ELF-1 (cell line): ENCODE results near the gene NR3C2.
"Not testable (repeated sequence)": the region's sequence is repeated elsewhere in the genome, so short reads cannot be mapped to it uniquely, and the experiment has no call there.

Experiments
- DNase-seq: peaks from one replicate; pipeline ENCODE4 v3.0.0-alpha.2; 2016; ENCODE audit warnings: low read depth, low spot score

NR3C2 gene

DNA sequence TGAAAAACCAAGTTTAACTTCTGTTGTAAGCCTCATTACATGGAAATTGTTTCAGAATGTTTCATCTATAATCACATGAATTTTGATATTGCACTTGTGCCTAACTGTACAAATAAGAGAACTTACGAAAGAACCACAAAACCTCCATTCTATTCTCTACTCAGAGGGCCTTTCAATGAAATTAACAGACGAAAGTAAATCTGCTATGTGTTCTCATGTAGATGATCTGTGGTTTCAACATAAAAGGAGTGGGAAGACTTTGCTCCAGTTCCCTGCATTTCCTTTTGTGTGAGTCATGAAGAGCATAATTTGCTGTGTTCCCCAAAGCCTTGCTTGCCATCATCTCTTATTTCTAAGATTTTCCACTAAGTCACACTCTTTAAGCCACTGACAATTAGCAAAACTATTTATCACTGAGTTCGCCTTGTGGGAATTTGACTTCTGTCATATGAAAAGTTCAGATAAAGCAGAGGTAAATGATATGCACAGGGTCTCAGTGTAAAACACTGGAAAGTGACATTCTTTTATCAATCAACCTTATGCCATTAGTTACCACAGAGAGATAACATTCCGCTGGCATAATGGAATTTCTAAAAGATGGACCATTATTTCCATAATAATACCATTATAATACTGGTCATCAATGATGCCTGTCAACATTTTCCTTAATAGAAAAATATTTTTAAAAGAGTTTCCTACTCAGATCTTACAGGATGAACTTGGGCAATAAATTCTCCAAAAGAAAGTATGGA lies 329.8 kb downstream of the NR3C2 start:
- DNase-seq: no peak

- no peak for DNase-seq
Measured at GRCh38 chr4:148110169-148110568, 332.0 kb downstream of the NR3C2 start.

DNA sequence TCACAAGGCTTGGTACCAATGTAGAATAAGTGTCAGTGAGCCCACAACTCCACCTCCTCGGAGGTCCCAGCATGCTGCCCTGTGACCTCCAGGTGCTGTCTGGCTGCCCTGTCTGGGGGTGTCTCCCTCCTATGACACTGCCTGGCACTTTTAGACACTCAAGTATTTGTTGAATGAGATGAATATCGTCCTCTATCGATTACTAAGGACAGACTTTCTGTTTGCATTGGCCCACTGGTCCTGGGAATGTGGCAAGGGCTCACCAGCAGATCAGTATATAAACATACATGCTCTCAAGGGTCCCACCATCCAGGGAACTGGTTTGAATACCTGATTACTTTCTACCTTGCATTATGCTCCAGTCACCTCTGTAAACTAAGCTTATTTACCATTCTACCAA lies 333.0 kb downstream of the NR3C2 start:
- DNase-seq: no peak

DNA sequence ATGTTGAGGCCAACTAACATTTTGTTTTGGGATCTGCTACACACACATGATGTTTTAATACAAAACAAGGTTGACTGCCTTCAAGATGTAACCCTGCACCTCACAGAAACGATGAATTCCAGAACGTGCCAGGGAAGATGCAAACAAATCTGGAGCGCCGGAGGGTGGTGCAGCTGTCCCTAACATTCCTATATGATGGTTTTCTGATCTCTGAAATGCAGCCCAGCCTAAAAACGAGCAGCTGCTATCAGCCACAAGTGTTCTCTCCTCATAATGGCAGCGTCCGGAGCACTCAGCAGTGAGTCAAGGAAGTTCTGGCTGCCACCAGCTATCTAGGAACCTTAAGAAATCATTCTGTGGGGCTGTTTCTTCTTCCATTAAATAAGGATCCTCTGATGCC lies 333.4 kb downstream of the NR3C2 start:
- DNase-seq: no peak

GRCh38 chr4:148103597-148104355 lies 338.4 kb downstream of the NR3C2 start:
- DNase-seq: no peak

- DNase-seq: no peak
Measured at GRCh38 chr4:148101790-148102189, 340.4 kb downstream of the NR3C2 start.

- DNase-seq: no peak
Measured at GRCh38 chr4:148101235-148101634, 341.0 kb downstream of the NR3C2 start.

DNA sequence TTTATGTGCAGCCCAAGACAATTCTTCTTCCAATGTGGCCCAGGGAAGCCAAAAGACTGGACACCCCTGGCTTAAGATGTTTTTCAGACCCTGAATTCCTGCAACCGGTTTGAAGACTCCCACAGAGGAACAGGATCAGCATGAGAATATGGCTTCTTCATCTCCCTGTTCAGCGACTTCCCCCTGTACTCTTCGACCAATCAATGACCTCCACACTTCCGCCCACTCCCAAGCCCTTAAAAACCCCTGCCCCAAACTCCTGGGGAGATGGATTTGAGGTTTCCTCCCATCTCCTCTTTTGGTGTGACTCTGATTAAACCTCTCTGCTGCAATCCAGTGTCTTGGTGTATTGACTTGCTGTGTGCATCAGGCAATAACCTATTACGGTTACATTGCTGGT lies 344.4 kb downstream of the NR3C2 start:
- DNase-seq: no peak

GRCh38 chr4:148095346-148095923 lies 346.8 kb downstream of the NR3C2 start:
- DNase-seq: no peak

GRCh38 chr4:148094149-148094548 lies 348.1 kb downstream of the NR3C2 start:
- no peak for DNase-seq

- no peak for DNase-seq
Measured at GRCh38 chr4:148093065-148093464, 349.1 kb downstream of the NR3C2 start.

DNA sequence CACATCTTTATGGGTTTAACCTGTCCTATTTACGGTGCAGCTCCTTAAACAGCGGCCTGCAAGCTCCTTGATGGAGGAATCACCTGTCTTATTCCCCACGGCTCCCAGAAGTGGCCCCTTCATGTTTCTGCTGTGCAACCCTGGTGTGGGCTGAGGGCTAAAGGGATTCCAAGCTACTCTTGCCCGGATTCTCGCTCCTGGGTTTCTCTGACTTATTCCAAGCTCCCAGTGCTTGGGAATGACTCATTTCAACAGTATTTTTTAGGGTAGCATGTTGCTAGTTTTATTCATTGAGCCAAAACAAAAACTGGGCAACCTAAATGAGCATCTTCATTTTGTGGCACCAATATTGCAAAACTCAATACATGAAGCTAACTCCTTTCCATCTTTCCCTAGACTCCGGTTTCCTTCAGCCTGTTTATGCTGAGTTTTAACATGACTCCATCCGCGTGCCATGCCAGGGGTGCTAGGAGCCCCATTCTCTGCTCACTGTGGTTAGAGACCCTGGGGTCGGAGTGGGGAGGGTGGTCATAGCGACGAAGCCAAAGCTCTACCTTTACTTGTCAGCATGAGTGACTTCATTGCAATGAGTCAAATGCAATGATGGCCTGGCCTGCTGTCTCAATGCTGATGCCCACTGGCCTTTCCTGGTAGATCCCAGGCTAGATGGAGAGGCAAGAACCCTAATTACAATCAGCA lies 349.7 kb downstream of the NR3C2 start:
- no peak for DNase-seq

DNA sequence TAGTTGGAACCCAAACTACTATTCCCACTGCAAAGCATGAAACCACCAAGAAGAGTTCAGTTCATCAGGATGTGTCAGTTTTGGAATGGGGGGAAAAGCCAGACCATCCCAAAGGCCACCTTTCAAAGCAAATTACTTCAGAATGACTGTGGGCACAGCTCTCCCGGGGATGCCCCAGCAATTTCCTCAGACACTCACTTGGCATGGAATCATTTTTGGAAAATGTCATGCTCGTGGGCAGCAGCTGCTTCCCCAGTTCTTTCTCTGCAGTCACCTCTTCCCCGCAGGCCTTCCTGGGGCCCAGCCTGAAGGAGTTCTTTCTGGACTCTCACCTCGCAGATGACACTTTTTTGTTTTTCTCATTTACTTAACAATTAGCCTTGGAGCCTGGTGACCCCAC lies 350.3 kb downstream of the NR3C2 start:
- no peak for DNase-seq

DNA sequence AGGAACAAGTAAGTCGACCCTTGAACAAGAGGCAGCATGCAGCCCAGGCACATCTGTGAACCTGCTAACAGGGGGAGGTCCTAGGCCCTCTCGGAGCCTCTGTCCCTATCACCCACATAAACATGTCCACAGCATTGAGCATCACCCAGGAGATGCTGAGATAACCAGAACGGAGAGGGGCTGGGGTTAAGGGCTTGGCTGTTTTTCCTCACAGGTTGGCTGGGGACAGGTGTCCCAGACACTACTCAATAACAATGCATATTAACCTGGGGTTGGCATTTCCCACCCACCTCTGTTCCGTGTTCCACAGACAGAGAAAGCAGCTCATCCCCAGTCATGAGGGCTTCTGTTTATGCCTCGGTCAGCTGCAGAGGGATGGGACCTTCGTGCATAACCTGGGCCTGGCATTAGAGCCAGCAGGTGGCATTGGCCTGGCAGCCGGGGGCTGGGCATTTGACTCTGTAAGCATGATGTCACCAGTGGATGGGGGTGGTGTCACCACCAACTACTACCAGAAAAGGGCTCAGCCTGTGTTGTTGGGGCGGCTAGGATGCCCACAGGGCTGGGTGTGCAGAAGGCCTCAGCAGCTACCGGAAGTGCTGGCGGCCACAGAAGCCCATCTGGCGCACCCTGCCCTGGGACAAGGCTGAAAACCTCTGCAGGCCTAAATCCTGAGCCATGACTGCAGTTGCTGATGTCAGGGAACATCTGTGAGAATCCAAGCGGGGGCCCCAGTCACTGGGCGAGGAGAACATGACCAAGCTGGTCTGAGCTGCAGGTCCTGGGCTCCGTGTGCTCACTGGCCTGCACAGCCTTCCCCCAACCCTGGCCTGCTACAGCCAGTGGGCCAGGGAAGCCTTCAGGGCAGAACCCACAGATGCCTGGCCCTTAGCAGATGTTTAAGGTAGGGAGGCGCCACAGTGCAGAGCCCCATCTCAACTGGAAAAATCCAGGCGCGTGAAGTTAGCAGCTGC lies 351.4 kb downstream of the NR3C2 start:
- no peak for DNase-seq

GRCh38 chr4:148090029-148090428 lies 352.2 kb downstream of the NR3C2 start:
- DNase-seq: no peak

DNA sequence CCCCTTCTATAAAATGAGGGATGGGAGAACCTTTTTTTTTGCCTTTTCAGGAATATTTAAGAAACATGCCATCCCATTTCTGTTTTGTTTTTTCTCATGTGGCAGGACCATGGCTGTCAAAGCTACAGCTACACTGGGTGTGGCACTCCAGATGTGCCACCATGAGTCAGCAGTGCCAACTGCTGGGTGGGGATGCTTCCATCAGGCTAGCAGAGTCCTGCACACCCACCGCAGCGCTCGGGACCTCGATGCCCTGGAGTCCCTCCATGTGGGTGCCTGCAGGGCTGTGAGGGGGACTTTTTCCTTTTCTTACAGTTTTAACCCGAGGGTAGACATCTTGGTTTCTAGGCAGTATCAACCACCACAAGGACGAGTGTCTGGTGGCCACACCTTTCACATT lies 352.6 kb downstream of the NR3C2 start:
- no peak for DNase-seq

DNA sequence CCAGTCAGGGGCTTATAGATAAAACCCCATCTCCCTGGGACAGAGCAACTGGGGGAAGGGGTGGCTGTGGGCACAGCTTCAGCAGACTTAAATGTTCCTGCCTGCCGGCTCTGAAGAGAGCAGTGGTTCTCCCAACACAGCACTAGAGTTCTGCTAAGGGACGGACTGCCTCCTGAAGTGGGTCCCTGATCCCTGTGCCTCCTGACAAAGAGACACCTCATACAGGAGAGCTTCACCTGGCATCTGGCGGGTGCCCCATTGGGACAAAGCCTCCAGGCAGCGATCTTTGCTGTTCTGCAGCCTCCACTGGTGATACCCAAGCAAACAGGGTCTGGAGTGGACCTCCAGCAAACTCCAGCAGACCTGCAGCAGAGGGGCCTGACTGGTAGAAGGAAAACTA lies 359.1 kb downstream of the NR3C2 start:
- not testable (repeated sequence) for DNase-seq

GRCh38 chr4:148081745-148082144 lies 360.5 kb downstream of the NR3C2 start:
- no peak for DNase-seq

- DNase-seq: no peak
Measured at GRCh38 chr4:148081267-148081666, 360.9 kb downstream of the NR3C2 start.

- DNase-seq: no peak
Measured at GRCh38 chr4:148079961-148080360, 362.3 kb downstream of the NR3C2 start.

DNA sequence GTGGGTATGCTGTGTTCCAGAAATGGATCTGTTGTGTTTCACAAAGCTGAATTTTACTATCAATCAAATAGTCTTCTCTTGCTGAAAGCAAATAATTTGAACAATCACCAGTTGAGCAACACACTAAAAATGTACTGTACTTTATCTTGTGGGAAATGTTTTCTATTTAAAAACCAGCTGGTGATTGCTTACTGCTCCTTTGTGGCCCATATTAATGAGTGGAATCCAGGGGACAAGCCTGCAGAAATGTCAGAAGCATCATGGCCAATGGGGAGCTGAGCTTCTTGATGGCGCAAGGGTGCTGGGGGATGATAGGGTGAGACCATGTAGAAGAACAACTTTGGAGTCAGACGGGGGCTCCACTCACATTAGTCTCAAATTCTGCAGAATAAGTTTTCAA lies 364.2 kb downstream of the NR3C2 start:
- DNase-seq: no peak
